GM12873 (cell line): ENCODE measurements around the gene MYO19.

ENCODE experiments used
- CTCF ChIP-seq: IDR thresholded peaks from 2 replicates; pipeline ENCODE4 v1.5.1; 2012; ENCODE audit warnings: low read depth, mild to moderate bottlenecking, moderate library complexity, low read length, control low read depth; ENCODE audit not compliant: insufficient read depth; ENCODE audit errors: missing control alignments

MYO19 gene

GRCh38 chr17:36550491-36551417 lies 16.1 kb upstream of the MYO19 start:
- TF ChIP-seq CTCF, result no peak

GRCh38 chr17:36547776-36548175 lies 13.1 kb upstream of the MYO19 start:
- no peak for TF ChIP-seq CTCF

- TF ChIP-seq CTCF, result no peak
Measured at GRCh38 chr17:36546418-36547093, 11.9 kb upstream of the MYO19 start.

GRCh38 chr17:36545465-36546417 lies 11.1 kb upstream of the MYO19 start:
- peak; percentile 18 for TF ChIP-seq CTCF

GRCh38 chr17:36545077-36545464 lies 10.4 kb upstream of the MYO19 start:
- no peak for TF ChIP-seq CTCF

GRCh38 chr17:36544307-36545076 lies 9.8 kb upstream of the MYO19 start, which contains the start of gene GGNBP2:
Gene GGNBP2, plus strand, starts transcription at chr17:36544919. Its CDS starts 806 bp downstream, at chr17:36545725.
- no peak for TF ChIP-seq CTCF

- peak; percentile 11 for TF ChIP-seq CTCF
Measured at GRCh38 chr17:36544044-36544306, 9.3 kb upstream of the MYO19 start.
